Neural cell (in vitro differentiated cells): ENCODE measurements around the gene GAD2.

Experiments used
- CTCF ChIP-seq: fragments of 450-650 bp; IDR thresholded peaks from 2 replicates; pipeline ENCODE4 v1.5.1; 2014; ENCODE audit warnings: antibody characterized with exemption, mild to moderate bottlenecking, moderate library complexity; ENCODE audit not compliant: poor library complexity, severe bottlenecking
- EP300 ChIP-seq: fragments of 450-650 bp; conservative IDR thresholded peaks from 2 replicates; pipeline ENCODE4 v1.6.1; 2014; ENCODE audit warnings: antibody characterized with exemption, mild to moderate bottlenecking, moderate library complexity; ENCODE audit not compliant: poor library complexity, severe bottlenecking
- EZH2 ChIP-seq: fragments of 200-600, 300-800 bp; shearing (Covaris generic), sonication (generic); IDR thresholded peaks from 2 replicates; pipeline ENCODE4 v1.6.1; 2014; ENCODE audit warnings: antibody characterized with exemption, low read length, borderline replicate concordance, mild to moderate bottlenecking; ENCODE audit not compliant: insufficient read depth, poor library complexity, severe bottlenecking
- POLR2AphosphoS5 ChIP-seq: IDR thresholded peaks from 2 replicates; pipeline ENCODE4 v1.6.1; 2012
- TAF1 ChIP-seq: IDR thresholded peaks from 2 replicates; pipeline ENCODE4 v1.6.1; 2012; ENCODE audit warnings: low read depth

GRCh38 chr10:26197248-26197647, 19.3 kb upstream of the GAD2 start:
- no peak for TF ChIP-seq CTCF
- TF ChIP-seq EZH2 = no peak
- TF ChIP-seq TAF1 = no peak
- TF ChIP-seq EP300 = no peak
- TF ChIP-seq POLR2AphosphoS5 = no peak
